ENCODE results near the gene EXOC1L.

DNA sequence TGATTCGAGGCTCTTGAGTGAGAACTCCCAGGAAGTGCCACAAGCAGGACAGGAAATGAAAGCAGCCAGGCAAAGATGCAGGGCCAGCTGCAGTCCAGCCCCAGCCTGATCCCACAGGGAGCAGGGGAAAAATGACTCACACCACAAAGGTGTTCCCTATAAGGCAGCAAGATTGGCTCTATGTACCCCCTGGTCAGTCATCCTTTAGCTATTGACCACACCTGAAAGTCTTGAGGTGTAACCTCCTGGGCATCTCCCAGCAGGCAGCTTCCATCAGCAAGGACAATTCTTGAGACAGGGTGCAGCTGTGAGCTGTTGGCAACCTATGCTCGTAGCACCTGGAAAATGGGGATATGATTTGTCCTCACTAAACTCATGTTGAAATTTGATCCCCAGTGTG lies 27.9 kb upstream of the EXOC1L start:
- TF ChIP-seq, protein P1, sequence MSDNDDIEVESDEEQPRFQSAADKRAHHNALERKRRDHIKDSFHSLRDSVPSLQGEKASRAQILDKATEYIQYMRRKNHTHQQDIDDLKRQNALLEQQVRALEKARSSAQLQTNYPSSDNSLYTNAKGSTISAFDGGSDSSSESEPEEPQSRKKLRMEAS (IDR thresholded peaks at IDR 0.05), result no peak
- TF ChIP-seq RARB (CRISPR knock-in tag; IDR thresholded peaks at IDR 0.05) (no peak), EP300 (IDR thresholded peaks at IDR 0.05) (no peak)

Measured in A549 (cell line).